HEK293 (cell line): ENCODE data around the gene ZBED1.
"Not testable (repeated sequence)": the region's sequence is repeated elsewhere in the genome, so short reads cannot be mapped to it uniquely, and the experiment has no call there.

Source experiments
- CTCF ChIA-PET: fragments of 350-600 bp; formaldehyde crosslinking; extraction: SDS; loops from one replicate; lab custom pipeline; 2021; ENCODE audit warnings: antibody characterized with exemption; lab: Yijun Ruan, JAX
- POLR2A ChIA-PET: fragments of 300-600 bp; formaldehyde crosslinking; extraction: SDS; loops from one replicate; lab custom pipeline; 2020; ENCODE audit warnings: antibody characterized with exemption, inconsistent platforms; lab: Yijun Ruan, JAX
- H3K27ac ChIP-seq: fragments of 200-500 bp; sonication (Bioruptor generic); 2 replicates; pipeline ENCODE4 v1.5.1; 2014; ENCODE audit warnings: low read depth, low read length, control low read depth, inconsistent platforms; ENCODE audit errors: extremely low read depth
- H3K36me3 ChIP-seq, 2 experiments: fragments of 200-500 bp in 1 of 2; sonication (Bioruptor generic) in 1 of 2; 1 replicate in 1 of 2; 2 replicates in 1 of 2; pipeline ENCODE4 v1.5.1; 2014 to 2017; ENCODE audit warnings: inconsistent platforms in 2 of 2, low read length in 2 of 2; ENCODE audit not compliant: control insufficient read depth in 2 of 2, insufficient read depth in 1 of 2
- H3K4me1 ChIP-seq: fragments of 200-500 bp; sonication (Bioruptor generic); 2 replicates; pipeline ENCODE4 v1.5.1; 2014; ENCODE audit warnings: mild to moderate bottlenecking, low read length, inconsistent platforms; ENCODE audit not compliant: control insufficient read depth, insufficient read depth
- H3K4me3 ChIP-seq: 2 replicates; pipeline ENCODE4 v1.5.1; 2011; ENCODE audit warnings: low read depth, mild to moderate bottlenecking, control low read depth, low read length, moderate library complexity
- H3K9me3 ChIP-seq: fragments of 200-500 bp; sonication (Bioruptor generic); 2 replicates; pipeline ENCODE4 v1.5.1; 2014; ENCODE audit warnings: low read depth, low read length, inconsistent platforms; ENCODE audit not compliant: control insufficient read depth, insufficient read depth
- GLI4 ChIP-seq: fragments of 450-650 bp; formaldehyde crosslinking; IDR thresholded peaks from 2 replicates; pipeline ENCODE4 v1.5.1; 2016; ENCODE audit warnings: missing biosample characterization, missing genetic modification characterization
- HOXC10 ChIP-seq: sonication (generic); formaldehyde crosslinking; IDR thresholded peaks from 2 replicates; pipeline ENCODE4 v1.8.1; 2023; ENCODE audit warnings: mild to moderate bottlenecking, missing genetic modification reagents
- TRIM28 ChIP-seq: IDR thresholded peaks from 2 replicates; pipeline ENCODE4 v1.6.1; 2011; ENCODE audit warnings: low read length, control low read depth, borderline replicate concordance
- ZBTB48 ChIP-seq: fragments of 450-650 bp; formaldehyde crosslinking; IDR thresholded peaks from 2 replicates; pipeline ENCODE4 v1.5.1; 2016; ENCODE audit warnings: missing biosample characterization, missing genetic modification characterization
- ZBTB8A ChIP-seq: fragments of 450-650 bp; formaldehyde crosslinking; IDR thresholded peaks from 2 replicates; pipeline ENCODE4 v1.5.1; 2016; ENCODE audit warnings: missing biosample characterization, missing genetic modification characterization
- ZNF10 ChIP-seq: fragments of 450-650 bp; formaldehyde crosslinking; IDR thresholded peaks from 2 replicates; pipeline ENCODE4 v1.5.1; 2017; ENCODE audit warnings: missing biosample characterization, missing genetic modification characterization
- ZNF184 ChIP-seq: fragments of 450-650 bp; IDR thresholded peaks from 2 replicates; pipeline ENCODE4 v1.5.1; 2018; ENCODE audit warnings: missing biosample characterization, mild to moderate bottlenecking, missing genetic modification characterization
- ZNF302 ChIP-seq: fragments of 450-650 bp; formaldehyde crosslinking; IDR thresholded peaks from 2 replicates; pipeline ENCODE4 v1.5.1; 2016; ENCODE audit warnings: missing biosample characterization, missing genetic modification characterization, low read depth
- ZNF335 ChIP-seq: fragments of 450-650 bp; formaldehyde crosslinking; conservative IDR thresholded peaks from 2 replicates; pipeline ENCODE4 v1.5.1; 2016; ENCODE audit warnings: missing biosample characterization, missing genetic modification characterization
- ZNF366 ChIP-seq: fragments of 450-650 bp; formaldehyde crosslinking; conservative IDR thresholded peaks from 2 replicates; pipeline ENCODE4 v1.5.1; 2016; ENCODE audit warnings: missing biosample characterization, missing genetic modification characterization
- ZNF37A ChIP-seq: fragments of 450-650 bp; IDR thresholded peaks from 2 replicates; pipeline ENCODE4 v1.5.1; 2018; ENCODE audit warnings: missing biosample characterization, missing genetic modification characterization
- ZNF48 ChIP-seq: fragments of 450-650 bp; formaldehyde crosslinking; IDR thresholded peaks from 2 replicates; pipeline ENCODE4 v1.5.1; 2016; ENCODE audit warnings: missing biosample characterization, missing genetic modification characterization
- ZNF544 ChIP-seq: fragments of 450-650 bp; formaldehyde crosslinking; IDR thresholded peaks from 2 replicates; pipeline ENCODE4 v1.5.0; 2017; ENCODE audit warnings: missing biosample characterization, missing genetic modification characterization
- ZNF670 ChIP-seq: fragments of 450-650 bp; formaldehyde crosslinking; IDR thresholded peaks from 2 replicates; pipeline ENCODE4 v1.5.1; 2016; ENCODE audit warnings: missing biosample characterization, missing genetic modification characterization, low read depth
- ZNF830 ChIP-seq: fragments of 450-650 bp; IDR thresholded peaks from 2 replicates; pipeline ENCODE4 v1.5.0; 2018; ENCODE audit warnings: missing biosample characterization, missing genetic modification characterization, low read depth, mild to moderate bottlenecking, moderate library complexity
- TF ChIP-seq, protein P1 (sequence below): fragments of 450-650 bp; formaldehyde crosslinking; IDR thresholded peaks from 2 replicates; pipeline ENCODE4 v1.5.1; 2016; ENCODE audit warnings: missing biosample characterization, missing genetic modification characterization
- TF ChIP-seq, protein P2 (sequence below): fragments of 450-650 bp; formaldehyde crosslinking; IDR thresholded peaks from 2 replicates; pipeline ENCODE4 v1.5.1; 2016; ENCODE audit warnings: missing biosample characterization, missing genetic modification characterization
- TF ChIP-seq, protein P3 (sequence below): fragments of 450-650 bp; formaldehyde crosslinking; IDR thresholded peaks from 2 replicates; pipeline ENCODE4 v1.5.1; 2016; ENCODE audit warnings: missing biosample characterization, missing genetic modification characterization
- TF ChIP-seq, protein P4 (sequence below): fragments of 450-650 bp; formaldehyde crosslinking; IDR thresholded peaks from 2 replicates; pipeline ENCODE4 v1.5.0; 2017; ENCODE audit warnings: missing biosample characterization, missing genetic modification characterization, borderline replicate concordance
- TF ChIP-seq, protein P5 (sequence below): fragments of 450-650 bp; formaldehyde crosslinking; IDR thresholded peaks from 2 replicates; pipeline ENCODE4 v1.5.1; 2017; ENCODE audit warnings: missing biosample characterization, missing genetic modification characterization
- TF ChIP-seq, protein P6 (sequence below): fragments of 450-650 bp; formaldehyde crosslinking; IDR thresholded peaks from 2 replicates; pipeline ENCODE4 v1.5.1; 2017; ENCODE audit warnings: missing biosample characterization, mild to moderate bottlenecking, missing genetic modification characterization, moderate library complexity
- TF ChIP-seq, protein P7 (sequence below): fragments of 450-650 bp; formaldehyde crosslinking; IDR thresholded peaks from 2 replicates; pipeline ENCODE4 v1.5.1; 2016; ENCODE audit warnings: missing biosample characterization, missing genetic modification characterization

Gene ZBED1

DNA sequence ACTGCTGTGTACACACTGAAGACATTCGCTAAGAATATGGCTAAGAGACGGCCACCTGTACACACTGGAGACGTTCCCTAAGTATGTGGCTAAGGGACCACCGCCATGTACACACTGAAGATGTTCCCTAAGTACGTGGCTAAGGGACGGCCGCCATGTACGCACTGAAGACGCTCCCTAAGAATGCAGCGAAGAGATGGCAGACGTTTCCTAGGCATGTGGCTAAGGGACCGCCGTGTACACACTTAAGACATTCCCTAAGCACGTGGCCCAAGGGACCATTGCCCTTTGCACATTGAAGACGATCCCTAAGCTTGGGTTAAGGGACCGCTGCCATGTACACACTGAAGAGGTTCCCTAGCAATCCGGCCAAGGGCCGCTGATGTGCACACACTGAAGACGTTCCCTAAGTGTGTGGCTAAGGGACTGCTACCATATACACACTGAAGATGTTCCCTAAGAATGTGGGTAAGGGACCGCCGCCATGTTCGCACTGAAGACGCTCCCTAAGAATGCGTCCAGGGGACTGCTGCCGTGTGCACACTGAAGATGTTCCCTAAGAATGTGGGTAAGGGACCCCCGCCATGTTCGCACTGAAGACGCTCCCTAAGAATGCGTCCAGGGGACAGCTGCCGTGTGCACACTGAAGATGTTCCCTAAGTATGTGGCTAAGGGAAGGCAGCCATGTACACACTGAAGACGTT, 36.7 kb downstream of the ZBED1 start:
- H3K4me3 ChIP-seq = no peak overlapping the region
- TF ChIP-seq ZNF830 (tag by site-specific recombination) (no peak), ZNF670 (tag by site-specific recombination) (no peak), HOXC10 (CRISPR knock-in tag) (no peak), ZNF335 (no peak), ZNF184 (tag by site-specific recombination) (no peak), ZNF48 (tag by site-specific recombination) (no peak), ZNF37A (no peak), ZNF366 (tag by site-specific recombination) (no peak), GLI4 (tag by site-specific recombination) (no peak), ZNF10 (tag by site-specific recombination) (no peak; the same call in 1 of the 2 replicates), ZBTB8A (no peak), ZNF544 (no peak), TRIM28 (peak; percentile 25; the same call in 1 of the 2 replicates), ZNF302 (tag by site-specific recombination) (no peak), ZBTB48 (tag by site-specific recombination) (peak; percentile 93)
- TF ChIP-seq, protein P1, sequence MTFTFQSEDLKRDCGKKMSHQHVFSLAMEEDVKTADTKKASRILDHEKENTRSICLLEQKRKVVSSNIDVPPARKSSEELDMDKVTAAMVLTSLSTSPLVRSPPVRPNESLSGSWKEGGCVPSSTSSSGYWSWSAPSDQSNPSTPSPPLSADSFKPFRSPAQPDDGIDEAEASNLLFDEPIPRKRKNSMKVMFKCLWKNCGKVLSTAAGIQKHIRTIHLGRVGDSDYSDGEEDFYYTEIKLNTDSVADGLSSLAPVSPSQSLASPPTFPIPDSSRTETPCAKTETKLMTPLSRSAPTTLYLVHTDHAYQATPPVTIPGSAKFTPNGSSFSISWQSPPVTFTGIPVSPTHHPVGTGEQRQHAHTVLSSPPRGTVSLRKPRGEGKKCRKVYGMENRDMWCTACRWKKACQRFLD (tag by site-specific recombination) = no peak
- TF ChIP-seq, protein P2, sequence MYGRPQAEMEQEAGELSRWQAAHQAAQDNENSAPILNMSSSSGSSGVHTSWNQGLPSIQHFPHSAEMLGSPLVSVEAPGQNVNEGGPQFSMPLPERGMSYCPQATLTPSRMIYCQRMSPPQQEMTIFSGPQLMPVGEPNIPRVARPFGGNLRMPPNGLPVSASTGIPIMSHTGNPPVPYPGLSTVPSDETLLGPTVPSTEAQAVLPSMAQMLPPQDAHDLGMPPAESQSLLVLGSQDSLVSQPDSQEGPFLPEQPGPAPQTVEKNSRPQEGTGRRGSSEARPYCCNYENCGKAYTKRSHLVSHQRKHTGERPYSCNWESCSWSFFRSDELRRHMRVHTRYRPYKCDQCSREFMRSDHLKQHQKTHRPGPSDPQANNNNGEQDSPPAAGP (tag by site-specific recombination) = 0 out of 2 replicates have a peak, but pooled peaks have one; percentile 26
- TF ChIP-seq, protein P3, sequence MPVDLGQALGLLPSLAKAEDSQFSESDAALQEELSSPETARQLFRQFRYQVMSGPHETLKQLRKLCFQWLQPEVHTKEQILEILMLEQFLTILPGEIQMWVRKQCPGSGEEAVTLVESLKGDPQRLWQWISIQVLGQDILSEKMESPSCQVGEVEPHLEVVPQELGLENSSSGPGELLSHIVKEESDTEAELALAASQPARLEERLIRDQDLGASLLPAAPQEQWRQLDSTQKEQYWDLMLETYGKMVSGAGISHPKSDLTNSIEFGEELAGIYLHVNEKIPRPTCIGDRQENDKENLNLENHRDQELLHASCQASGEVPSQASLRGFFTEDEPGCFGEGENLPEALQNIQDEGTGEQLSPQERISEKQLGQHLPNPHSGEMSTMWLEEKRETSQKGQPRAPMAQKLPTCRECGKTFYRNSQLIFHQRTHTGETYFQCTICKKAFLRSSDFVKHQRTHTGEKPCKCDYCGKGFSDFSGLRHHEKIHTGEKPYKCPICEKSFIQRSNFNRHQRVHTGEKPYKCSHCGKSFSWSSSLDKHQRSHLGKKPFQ (tag by site-specific recombination) = peak; percentile 13; the same call in 1 of the 2 replicates
- TF ChIP-seq, protein P4, sequence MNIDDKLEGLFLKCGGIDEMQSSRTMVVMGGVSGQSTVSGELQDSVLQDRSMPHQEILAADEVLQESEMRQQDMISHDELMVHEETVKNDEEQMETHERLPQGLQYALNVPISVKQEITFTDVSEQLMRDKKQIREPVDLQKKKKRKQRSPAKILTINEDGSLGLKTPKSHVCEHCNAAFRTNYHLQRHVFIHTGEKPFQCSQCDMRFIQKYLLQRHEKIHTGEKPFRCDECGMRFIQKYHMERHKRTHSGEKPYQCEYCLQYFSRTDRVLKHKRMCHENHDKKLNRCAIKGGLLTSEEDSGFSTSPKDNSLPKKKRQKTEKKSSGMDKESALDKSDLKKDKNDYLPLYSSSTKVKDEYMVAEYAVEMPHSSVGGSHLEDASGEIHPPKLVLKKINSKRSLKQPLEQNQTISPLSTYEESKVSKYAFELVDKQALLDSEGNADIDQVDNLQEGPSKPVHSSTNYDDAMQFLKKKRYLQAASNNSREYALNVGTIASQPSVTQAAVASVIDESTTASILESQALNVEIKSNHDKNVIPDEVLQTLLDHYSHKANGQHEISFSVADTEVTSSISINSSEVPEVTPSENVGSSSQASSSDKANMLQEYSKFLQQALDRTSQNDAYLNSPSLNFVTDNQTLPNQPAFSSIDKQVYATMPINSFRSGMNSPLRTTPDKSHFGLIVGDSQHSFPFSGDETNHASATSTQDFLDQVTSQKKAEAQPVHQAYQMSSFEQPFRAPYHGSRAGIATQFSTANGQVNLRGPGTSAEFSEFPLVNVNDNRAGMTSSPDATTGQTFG (tag by site-specific recombination) = no peak
- TF ChIP-seq, protein P5, sequence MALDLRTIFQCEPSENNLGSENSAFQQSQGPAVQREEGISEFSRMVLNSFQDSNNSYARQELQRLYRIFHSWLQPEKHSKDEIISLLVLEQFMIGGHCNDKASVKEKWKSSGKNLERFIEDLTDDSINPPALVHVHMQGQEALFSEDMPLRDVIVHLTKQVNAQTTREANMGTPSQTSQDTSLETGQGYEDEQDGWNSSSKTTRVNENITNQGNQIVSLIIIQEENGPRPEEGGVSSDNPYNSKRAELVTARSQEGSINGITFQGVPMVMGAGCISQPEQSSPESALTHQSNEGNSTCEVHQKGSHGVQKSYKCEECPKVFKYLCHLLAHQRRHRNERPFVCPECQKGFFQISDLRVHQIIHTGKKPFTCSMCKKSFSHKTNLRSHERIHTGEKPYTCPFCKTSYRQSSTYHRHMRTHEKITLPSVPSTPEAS = 0 out of 2 replicates have a peak, but pooled peaks have one; percentile 16
- TF ChIP-seq, protein P6, sequence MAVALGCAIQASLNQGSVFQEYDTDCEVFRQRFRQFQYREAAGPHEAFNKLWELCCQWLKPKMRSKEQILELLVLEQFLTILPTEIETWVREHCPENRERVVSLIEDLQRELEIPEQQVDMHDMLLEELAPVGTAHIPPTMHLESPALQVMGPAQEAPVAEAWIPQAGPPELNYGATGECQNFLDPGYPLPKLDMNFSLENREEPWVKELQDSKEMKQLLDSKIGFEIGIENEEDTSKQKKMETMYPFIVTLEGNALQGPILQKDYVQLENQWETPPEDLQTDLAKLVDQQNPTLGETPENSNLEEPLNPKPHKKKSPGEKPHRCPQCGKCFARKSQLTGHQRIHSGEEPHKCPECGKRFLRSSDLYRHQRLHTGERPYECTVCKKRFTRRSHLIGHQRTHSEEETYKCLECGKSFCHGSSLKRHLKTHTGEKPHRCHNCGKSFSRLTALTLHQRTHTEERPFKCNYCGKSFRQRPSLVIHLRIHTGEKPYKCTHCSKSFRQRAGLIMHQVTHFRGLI = no peak
- TF ChIP-seq, protein P7, sequence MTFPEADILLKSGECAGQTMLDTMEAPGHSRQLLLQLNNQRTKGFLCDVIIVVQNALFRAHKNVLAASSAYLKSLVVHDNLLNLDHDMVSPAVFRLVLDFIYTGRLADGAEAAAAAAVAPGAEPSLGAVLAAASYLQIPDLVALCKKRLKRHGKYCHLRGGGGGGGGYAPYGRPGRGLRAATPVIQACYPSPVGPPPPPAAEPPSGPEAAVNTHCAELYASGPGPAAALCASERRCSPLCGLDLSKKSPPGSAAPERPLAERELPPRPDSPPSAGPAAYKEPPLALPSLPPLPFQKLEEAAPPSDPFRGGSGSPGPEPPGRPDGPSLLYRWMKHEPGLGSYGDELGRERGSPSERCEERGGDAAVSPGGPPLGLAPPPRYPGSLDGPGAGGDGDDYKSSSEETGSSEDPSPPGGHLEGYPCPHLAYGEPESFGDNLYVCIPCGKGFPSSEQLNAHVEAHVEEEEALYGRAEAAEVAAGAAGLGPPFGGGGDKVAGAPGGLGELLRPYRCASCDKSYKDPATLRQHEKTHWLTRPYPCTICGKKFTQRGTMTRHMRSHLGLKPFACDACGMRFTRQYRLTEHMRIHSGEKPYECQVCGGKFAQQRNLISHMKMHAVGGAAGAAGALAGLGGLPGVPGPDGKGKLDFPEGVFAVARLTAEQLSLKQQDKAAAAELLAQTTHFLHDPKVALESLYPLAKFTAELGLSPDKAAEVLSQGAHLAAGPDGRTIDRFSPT = no peak
- TF ChIP-seq, all 188 proteins: peak for 5
- H3K27ac ChIP-seq = no peak overlapping the region
- no peaks in the 10 kb centered on the region for H3K4me1 ChIP-seq
- no peaks in the 10 kb centered on the region; a peak in 1 of 3 replicates for H3K36me3 ChIP-seq
- H3K9me3 ChIP-seq = no peaks in the 10 kb centered on the region
- ChIA-PET POLR2A (no interaction called here), CTCF (no interaction called here)

DNA sequence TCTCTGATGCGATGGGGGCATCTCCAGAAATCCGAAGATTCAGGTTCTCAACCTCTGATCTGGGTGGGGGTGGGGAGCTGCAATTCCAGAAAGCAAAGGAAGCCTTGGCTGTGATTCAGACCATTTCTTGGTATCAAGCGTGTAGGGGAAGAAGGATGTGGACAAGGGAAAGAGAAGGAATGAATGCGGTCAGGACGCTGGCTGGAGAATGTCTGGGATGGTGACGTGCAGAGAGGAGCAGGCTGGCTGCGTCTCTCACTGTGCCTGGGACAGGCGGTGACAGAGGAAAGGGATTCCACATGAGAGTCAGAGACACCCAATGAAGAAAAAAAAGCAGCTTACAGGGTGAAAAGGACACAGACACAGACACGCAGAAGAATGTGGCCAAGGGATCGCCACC, 37.3 kb downstream of the ZBED1 start:
- H3K27ac ChIP-seq, H3K4me1 ChIP-seq, POLR2A ChIA-PET, H3K9me3 ChIP-seq, H3K36me3 ChIP-seq, H3K4me3 ChIP-seq, CTCF ChIA-PET: not testable (repeated sequence)
